ENCODE results near the gene S100A5.

GRCh38 chr1:153540394-153541361, at the start of gene S100A5:
- TF ChIP-seq POLR2A (IDR thresholded peaks at IDR 0.05) (no peak), POLR2AphosphoS5 (IDR thresholded peaks at IDR 0.05) (no peak)

Measured in gastroesophageal sphincter (tissue), 2 donors.